NCI-H2107 (cell line): ENCODE data around the gene ELAVL3.
"Not testable (repeated sequence)": the region's sequence is repeated elsewhere in the genome, so short reads cannot be mapped to it uniquely, and the experiment has no call there.

Experiments
- DNase-seq: peaks from one replicate; lab custom pipeline; 2025; lab: John Stamatoyannopoulos, UW

ELAVL3 gene

DNA sequence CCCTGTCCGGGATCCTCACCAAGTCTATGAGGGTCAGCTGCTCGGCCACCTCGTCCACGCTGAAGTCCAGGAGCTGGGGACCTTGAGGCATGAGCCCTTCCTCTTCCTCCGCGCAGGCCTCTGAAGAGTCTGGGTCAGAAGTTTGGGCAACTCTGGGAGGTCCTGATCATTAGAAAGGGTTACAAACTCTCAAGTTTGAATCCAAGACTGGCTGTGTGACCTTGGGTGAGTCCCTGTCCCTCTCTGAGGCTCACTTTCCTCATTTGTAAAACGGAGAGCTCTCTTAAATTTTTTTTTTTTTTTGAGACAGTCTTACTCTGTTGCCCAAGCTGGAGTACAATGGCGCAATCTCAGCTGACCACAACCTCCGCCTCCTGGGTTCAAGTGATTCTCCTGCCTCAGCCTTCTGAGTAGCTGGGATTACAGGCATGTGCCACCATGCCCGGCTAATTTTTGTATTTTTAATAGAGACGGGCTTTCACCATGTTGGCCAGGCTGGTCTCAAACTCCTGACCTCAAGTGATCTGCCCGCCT, 74.1 kb downstream of the ELAVL3 start:
- not testable (repeated sequence) for DNase-seq

DNA sequence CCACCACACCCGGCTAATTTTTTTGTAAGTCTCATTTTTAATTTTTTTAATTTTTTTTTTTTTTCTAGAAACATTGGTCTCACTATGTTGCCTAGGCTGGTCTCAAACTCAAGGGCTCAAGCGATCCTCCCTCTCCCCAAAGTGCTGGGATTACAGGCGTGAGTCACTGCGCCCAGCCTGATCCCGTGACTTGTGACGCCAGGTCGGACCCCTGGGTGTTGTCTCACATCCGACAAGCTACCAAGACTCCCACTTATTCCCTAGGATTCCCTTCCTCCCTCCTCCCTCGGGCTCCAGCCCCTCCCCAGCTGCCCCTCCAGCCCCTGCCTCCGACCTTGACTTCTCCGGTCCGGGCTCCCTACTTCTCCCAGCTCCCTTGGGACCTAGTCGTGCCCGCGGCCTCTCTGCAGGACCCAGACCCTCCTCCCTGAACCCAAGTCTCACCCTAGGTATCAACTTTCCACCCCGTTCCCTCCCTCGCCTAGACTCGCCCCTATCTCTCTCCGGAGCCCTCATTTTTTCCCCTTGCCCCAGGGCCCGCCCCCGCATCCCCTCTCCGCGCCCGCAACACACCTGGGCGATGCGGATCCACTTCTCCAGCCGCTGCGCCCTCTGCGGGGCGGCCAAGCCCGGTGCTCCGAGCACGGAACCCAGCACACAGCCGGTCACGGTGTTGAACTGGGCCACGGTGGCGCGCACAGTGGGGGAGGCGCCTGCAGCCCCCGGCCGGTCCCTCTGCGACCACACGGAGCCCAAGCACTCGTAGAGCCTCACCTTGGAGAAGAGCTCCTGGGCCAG, 74.8 kb downstream of the ELAVL3 start:
- DNase-seq = no peak

DNA sequence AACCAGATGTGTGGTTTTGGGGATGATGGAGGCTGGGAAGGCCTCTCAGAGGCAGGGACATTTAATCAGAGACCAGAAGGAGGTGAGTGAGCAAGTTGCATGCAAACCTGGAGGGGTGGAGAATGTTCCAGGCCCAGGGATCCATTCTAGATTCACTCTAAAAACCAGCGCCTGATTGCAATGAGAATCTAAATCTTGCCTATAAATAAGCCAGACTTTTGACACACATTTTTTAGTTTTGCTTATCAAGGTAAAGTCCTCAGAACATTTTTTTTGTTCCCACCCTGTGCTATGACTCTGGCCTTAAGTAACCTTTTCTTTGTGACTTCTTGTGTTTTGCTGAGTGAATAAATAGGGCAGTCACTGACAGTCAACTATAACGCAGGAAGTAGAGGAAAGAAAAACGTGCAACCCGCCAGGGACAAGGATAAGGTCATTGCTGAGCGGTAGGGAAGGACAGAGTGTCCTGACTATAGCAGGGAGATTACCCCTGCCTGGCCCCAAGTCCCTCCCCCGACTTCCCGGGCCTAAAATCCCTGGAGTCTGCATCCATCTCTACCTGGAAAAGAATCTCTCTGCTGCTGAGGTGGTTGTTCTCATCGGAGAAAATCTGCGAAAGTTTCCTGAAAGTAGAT, 76.1 kb downstream of the ELAVL3 start:
- DNase-seq = no peak

DNA sequence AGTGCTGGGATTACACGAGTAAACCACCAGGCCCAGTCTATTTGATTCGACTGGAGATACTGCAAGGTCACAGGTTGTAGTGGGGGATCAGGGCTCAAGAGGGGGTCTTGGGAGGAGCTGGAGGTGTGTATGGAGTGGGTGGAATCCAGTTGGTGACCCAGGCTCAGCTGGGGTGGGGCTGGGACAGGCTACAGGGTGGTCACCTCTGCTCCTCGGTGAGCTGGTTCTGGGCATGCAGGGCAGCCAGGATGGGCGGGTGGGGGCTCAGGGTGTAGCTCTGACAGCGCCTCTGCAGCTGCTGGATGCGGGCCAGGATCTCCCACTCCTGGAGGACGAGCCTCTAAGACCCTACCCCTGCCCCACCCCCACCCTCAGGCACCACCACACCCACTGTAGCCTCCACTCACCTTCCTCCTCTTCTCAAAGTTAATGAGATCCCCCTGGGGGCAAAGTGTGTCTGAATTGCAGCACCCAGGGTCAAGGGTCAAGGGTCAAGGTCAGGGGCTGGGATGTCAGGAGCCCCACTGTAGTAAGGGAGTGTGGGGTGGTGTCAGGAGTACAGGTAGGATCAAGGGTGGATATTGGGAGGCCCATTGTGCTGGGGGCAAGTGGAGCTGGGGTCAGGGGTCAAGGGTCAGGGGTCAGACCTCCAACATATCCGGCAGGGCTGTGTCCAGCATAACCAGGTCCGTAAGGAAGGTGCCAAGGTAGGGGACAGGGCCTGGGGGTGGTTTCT, 78.9 kb downstream of the ELAVL3 start:
- no peak for DNase-seq
